Sciatic nerve (tissue), 2 donors: ENCODE results near the gene MCC. TPM values are rescaled to one million over a fixed set of nuclear protein-coding genes. Genes with fewer than 3 reads are reported as not detected.
"Not testable (repeated sequence)": the region's sequence is repeated elsewhere in the genome, so short reads cannot be mapped to it uniquely, and the experiment has no call there.

Source experiments
- ATAC-seq: fragments of 200-7000 bp; cut with Tn5 transposase; one replicate; pipeline ENCODE4 v1.9.1; 2020; ENCODE audit warnings: mild to moderate bottlenecking, moderate library complexity
- DNase-seq: peaks from one replicate; pipeline ENCODE4 v3.0.0-alpha.2; 2020; ENCODE audit warnings: low spot score
- intact Hi-C: fragments of 100-400 bp; cut with DNase I; formaldehyde crosslinking; loops from one replicate; pipeline ENCODE4 v1.14.2; 2022
- total RNA-seq: library from RNA; stranded (reverse); fragmentation: NEBNext Ultra II Directional; extraction: Animal tissue kit (Norgen Biotek cat#: 25700); gene quantifications from one replicate; pipeline ENCODE4 v1.2.1, GENCODE V29; 2021
- donor health status: DM: no; HTN: no; CAD: no.
- donor health status: DM: no; HTN: no; CAD: no.

MCC gene
- total RNA-seq, 1 donor from 2014 or later = 41.9 TPM

DNA sequence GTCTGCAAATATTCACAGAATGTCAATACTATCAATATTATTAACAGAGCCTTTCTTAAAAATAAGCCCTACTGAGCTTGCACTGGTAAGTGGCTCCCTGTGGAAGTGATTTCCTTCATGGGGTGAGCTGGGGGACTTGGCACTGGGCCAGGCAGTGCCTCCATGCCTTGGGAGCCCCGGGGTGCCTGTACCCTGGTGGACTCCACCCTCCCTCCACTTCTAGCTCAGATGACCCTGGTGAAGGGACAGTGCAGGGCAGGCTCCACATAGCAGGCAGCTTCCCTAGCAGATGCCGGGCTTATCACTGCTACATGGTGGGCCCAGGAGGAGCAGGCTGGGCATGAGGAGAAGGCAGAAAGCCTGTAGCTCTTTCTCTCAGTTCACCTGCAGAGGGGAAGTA lies 392.4 kb downstream of the MCC start:
- DNase-seq (no peak), ATAC-seq (no peak)
- intact Hi-C loops = no loop called here

DNA sequence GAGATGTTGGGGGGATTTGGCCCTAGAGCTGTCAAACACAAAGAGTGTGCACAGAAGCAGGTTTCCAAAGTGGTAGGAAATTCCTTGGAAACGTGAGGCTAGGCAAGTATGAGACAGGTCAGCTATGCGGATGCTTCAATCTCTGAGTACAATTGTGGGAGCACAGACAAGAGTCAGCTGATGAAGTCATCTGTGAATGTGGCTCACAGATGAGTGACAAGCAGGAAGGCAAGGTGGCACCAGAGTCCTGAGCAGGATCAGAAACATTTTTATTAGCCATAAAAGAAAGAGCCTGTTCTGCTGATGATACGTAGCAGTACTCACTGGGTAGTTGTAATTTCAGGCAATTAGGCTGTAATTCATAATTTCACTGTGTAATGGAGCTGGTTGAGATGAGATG lies 394.7 kb downstream of the MCC start:
- intact Hi-C loops = no loop called here
- DNase-seq = no peak
- ATAC-seq = no peak

DNA sequence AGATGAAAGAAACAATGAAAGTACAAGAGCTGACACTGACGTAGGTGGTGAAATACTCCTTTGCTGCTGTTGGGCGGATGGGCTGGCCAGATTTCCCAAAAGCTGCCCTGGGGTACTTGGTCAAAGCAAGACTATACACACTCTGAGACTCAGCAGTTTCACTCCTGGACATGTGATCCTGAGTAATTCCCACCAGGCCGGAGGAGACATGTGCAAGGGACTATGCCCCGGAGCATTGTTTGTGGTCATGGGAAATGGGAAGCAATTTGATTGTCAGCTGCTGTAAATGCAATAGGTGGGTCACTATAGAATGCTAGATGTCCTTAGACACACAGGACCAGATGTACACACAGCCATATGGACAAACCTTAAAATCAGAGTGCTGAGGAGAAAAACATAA lies 395.6 kb downstream of the MCC start:
- DNase-seq (no peak), ATAC-seq (peak; percentile 33)
- intact Hi-C loops = no loop called here

DNA sequence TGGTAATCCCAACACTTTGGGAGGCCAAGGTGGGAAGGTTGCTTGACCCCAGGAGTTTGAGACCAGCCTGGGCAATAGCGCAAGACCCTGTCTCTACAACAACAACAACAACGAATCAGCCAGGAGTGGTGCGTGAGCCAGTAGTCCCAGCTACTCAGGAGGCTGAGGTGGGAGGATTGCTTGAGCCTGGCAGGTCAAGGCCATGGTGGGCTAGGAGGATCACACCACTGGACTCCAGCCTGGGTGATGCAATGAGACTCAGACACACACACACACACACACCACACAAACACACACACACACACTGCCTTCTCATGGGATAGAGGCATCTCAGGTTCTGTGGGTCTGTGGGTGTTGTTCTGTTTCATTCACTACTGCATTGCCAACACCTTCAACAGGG lies 396.6 kb downstream of the MCC start:
- ATAC-seq (no peak), DNase-seq (no peak)
- intact Hi-C loops = no loop called here

DNA sequence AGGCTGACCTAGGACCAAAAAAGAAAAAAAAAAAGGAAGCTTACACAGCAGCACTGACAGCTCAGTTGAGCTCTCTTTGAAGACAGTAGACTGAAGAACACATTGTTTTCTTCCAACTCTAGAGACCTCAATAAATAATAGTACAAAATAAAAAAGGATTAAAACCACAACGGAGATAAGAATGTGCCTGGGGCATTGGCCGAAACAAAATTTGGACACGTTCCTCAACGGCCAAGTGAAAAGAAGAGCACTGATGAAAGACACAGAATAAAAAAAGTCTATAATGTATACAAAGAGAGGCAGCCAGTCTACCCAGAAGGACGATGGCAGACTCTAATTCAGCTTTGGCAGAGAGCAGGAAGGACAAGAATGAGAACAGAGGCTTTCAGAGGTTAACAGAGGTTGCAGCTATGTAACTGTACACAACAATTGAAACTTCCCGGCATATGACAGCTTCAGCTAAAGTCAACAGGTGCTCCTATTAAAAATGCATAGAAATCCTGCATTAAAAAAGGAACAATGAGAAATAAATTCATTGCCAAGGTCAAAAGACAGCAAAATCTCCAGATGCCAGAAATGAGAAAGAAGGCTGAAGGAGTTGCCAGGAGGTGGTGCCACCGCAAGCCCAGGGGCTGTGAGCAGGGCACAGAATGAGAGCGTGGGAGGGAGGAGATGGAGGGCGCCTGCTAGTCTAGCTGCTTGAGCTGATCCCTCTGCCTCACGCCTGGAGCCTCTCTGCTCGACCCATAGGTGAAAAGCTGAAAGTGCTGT lies 397.7 kb downstream of the MCC start:
- ATAC-seq = peak; percentile 47
- DNase-seq = no peak
- intact Hi-C loops = no loop called here

DNA sequence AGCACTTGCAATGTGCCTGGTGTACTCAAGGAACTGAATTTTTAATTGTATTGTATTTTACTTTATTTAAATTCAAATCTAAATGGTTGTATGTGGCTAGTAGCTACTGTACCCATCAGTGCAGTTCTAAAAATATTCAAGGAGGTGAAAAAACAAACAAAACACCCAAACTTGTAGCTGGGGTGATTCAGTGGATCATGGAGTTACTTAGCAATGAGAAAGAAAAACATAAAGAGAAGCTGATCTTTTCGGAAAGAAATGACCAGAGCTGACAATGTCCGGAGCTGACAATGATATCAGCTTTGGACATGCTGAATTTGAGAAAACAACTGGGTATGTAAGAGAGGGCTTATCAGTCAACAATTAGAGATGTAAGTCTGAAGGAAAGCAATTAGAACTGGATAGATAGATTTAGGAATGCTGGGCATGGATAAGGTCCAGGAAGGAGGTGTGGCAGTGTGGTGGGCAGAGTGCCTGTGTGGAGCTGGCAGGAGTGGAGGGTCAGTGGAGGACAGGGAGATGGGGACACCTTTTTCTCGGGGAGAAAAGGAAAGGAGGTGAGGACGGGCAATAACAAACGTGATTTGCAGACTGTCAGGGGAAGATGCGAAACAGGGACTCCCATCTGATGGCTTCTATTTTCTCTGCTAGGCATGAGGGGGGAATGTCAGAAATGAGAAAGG lies 398.5 kb downstream of the MCC start:
- DNase-seq = no peak
- intact Hi-C loops = no loop called here
- no peak for ATAC-seq

DNA sequence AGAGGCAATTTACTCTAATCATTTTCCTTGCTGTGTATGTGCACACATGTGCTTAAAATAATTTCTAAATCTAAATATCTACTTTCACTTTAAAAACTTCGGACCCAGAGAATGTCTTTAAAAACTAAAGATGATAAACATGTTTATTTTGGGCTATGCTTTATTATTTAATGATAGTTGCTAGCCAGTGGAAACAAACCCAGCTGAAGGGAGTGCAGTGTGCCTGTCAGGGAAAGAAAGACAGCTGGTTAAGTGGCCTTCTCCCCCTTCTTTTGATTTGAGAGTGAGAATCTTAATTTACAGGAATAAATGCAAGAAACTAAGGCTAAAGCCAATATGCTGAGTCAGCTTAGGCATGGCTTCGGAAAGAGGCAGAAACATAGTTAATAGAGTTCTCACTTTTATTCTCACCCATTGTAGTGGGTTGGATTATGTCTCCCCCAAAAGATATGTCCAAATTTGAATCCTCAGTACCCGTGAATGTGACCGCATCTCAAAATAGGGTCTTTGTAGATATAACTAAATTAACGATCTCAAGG lies 400.2 kb downstream of the MCC start:
- no peak for DNase-seq
- ATAC-seq = peak; percentile 41
- intact Hi-C loops = no loop called here

DNA sequence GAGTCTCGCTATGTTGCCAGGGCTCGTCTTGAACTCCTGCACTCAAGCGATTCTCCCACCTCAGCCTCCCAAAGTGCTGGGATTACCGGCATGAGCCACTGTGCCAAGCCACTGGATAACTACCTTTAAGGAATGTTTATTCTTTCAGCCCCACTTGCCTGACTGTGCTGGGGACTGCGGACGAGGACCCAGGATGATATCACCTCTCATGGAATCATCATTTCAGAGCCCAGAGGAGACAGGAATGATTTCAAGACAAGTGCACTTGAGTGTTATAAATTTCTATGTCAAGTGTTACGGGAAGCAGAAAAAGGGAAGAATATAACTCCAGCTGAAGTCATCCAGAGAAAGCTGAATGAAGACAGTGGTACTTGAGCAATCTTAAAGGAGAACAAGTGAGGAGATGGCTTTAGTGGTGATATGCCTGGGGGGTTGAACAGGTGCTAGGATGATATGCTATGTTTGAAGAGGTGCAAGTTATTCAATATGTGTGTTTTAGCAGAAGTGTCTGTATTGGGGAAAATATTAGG lies 402.3 kb downstream of the MCC start:
- ATAC-seq (no peak), DNase-seq (no peak)
- intact Hi-C loops = no loop called here

DNA sequence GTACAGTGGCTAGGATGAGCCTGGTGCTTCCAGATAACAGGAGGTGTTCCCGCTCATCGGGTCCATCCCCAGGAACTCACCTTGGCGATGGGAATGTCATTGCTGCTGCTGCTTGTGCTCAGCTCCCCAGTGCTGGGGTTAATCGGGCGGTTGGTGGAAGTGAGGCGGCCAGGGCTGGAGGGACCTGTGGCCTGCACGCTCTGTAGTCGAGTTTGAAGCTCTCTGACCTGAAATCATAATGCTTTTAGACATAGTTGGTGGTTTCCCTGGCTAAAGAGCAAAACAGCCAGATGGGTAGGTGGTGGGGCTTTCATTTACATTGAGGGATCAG lies 403.2 kb downstream of the MCC start:
- intact Hi-C loops = no loop called here
- DNase-seq (no peak), ATAC-seq (no peak)

DNA sequence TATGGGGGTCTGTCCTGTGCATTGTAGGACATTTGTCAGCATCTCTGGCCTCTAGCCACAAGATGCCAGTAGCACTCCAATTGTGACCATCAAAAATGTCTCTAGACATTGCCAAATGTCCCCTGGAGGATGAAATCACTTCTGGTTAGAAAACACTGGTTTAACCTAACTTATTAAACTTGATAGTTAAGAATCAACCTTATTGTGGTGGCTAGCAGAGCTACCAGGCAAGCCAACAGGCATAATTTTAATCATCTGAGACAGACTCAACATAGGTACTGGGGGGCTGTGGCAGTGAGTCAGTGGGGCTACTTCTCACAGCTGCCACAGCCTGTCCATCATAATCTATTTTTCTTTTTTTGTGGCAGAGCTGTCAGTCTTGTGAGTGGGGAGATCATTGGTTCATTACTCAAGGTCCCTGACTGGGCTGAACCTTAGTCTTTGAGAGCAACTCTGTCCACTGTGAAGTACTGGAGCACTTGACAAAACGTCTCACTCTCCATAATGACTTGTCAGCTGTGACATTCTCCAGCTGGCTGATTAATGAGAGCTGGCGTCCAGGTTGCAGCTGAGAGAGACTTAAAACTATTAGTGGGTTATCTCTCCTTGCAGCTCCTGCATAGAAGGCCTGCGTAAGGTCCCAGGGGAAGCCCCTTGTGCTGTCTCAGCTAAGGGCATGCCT lies 403.7 kb downstream of the MCC start:
- intact Hi-C loops = no loop called here
- ATAC-seq (no peak), DNase-seq (no peak)

DNA sequence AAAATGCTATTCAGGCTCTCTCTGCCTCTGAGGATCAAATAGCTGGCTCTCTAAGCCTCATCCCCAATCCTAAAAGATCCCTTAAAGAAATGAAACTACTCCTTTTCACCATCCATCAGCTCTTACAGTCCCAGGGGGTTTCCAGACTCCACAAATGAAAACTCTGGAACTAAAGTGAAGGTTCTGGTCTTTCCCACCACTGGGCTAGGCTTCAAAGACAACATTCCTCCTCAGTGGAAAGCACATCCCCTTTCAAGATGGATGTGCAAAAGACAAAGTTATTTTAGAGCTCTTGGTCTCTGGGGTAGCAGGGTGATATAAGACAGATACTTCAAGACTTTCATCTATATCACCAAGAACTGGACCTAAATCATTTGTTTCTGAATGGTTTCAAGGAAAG lies 404.8 kb downstream of the MCC start:
- ATAC-seq (no peak), DNase-seq (no peak)
- intact Hi-C loops = no loop called here

DNA sequence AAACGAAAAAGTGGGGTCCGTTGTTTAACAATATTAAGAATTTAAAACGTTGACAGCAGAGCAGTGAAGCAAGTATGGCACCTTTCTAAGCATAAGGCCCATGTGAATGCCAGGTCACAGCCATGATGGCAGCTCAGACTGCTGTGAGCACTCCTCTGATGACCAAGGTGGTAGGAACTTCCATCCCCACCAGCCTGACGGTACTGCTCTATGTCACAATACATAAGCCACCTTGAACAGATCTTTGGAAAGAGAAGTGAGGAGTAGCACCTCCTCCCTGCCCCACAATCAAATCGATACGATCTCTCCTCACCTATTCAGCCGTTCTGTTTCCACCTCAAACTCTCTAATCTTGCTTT lies 405.7 kb downstream of the MCC start:
- no peak for DNase-seq
- no peak for ATAC-seq
- intact Hi-C loops = no loop called here

DNA sequence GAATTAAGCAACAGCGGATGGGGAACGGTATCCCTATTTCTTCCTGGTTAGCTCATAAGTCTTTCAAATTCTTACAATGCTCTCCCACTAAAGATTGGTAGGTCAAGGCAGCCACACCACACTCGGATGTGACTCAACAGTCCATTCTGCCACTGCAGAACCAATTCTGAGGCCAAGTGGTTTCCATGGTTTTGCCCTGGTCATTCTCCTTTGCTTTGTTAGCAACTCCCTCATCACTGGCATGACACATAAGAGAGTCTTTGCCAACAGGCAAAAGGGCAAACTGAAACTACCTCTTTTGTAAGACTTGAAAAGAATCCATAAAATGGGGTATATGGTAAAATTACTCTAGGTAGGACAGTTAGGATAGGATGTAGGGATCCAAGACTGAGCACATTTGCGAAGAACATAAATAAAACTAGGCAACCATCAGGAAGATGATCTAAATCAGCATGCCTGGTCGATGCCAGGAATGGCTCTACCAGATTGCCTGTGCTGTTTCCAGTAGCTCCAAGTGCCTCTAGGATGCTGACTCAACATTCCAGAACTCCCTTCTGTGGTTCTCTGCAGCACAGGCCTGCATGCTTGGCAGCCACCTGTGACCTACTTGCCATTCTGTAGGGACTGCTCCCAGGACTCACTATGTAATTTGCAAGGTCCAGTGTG lies 406.2 kb downstream of the MCC start:
- intact Hi-C loops = no loop called here
- DNase-seq (no peak), ATAC-seq (no peak)

DNA sequence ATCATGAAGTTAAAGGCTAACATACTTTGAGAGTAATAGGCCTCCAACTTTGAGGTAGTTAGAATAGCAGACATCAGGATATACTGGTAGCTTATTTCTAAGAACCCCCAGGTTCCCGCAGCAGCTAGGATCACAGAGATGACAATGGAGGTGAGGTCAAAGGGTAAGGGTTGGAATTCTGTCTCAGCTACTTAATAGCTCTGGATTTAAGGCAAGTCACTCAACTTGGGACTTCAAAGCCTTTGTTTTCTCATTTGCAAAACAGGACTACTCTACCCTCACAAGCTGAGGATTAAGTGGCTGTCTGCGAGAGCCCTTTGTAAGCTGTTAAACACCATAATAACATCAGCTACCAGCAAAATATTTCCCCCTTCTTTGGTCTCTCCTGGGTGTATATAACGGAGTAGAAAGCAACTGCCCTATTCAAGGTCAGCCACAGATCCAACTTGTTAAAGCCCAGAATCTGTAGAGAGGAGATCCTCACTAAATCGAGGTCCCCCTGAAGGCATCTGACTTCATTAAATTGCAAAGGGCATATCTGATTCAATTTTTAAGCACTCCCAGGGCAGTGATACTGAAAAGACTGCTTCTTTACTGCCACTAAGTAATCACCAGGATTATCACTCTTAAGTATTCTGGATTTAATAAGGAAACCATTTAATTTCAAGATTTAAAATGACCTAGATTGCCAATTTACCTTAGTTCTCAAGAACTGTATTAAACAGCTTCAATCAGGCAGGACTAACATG lies 407.0 kb downstream of the MCC start:
- intact Hi-C loops = no loop called here
- ATAC-seq (no peak), DNase-seq (no peak)

DNA sequence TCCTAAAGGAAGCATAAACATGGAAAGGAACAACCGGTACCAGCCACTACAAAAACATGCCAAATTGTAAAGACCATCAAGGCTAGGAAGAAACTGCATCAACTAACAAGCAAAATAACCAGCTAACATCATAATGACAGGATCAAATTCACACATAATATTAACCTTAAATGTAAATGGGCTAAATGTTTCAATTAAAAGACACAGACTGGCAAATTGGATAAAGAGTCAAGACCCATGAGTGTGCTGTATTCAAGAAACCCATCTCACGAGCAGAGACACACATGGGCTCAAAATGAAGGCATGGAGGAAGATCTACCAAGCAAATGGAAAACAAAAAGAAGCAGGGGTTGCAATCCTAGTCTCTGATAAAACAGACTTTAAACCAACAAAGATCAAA lies 411.6 kb downstream of the MCC start:
- ATAC-seq, DNase-seq, intact Hi-C loops: not testable (repeated sequence)

DNA sequence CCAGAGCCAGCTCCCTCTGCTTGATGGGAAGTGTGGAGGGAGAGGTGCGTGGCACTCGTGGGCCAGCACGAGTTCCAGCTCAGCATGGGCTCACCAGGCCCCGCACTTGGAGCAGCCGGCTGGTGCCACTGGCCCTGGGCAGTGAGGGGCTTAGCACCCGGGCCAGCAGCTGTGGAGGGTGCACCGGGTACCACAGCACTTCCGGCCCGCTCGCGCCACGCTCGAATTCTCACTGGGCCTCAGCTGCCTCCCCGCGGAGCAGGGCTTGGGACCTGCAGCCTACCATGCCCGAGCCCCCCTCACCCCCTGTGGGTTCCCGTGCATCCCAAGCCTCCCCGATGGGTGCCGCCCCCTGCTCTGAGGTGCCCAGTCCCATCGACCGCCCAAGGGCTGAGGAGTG lies 413.2 kb downstream of the MCC start:
- DNase-seq (no peak), ATAC-seq (no peak)
- intact Hi-C loops = no loop called here

DNA sequence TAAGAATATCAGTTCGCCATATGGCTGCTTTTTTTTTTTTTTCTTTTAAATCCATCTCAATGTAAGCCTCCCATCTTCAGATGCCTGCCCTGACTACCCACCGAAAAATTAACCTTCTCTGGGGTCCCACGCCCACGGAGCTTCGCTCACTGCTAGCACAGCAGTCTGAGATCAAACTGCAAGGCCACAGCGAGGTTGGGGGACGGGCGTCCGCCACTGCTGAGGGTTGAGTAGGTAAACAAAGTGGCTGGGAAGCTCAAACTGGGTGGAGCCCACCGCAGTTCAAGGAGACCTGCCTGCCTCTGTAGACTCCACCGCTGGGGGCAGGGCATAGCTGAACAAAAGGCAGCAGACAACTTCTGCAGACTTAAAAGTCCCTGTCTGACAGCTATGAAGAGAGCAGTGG lies 414.6 kb downstream of the MCC start:
- intact Hi-C loops, ATAC-seq: not testable (repeated sequence)
- DNase-seq = peak; percentile 42

DNA sequence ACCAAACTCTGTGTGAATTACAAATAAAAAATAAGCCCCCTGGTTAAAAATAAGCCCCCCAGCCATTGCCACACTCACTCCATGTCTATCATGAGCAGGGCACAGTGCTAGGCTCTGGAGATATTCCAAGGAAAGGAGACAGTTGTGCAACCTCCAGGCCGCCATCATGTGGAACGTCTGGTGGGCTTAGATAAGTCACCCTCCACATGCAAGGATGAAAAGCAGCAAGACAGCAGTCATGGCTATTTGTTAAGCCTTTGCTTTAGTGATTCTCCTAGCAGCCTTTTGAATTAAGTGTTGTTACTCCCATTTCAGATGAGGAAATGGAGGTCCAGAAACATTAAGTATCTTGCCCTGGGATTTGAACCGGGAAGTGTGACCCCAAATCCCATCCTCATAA lies 416.9 kb downstream of the MCC start:
- ATAC-seq (no peak), DNase-seq (peak; percentile 30)
- intact Hi-C loops = no loop called here

DNA sequence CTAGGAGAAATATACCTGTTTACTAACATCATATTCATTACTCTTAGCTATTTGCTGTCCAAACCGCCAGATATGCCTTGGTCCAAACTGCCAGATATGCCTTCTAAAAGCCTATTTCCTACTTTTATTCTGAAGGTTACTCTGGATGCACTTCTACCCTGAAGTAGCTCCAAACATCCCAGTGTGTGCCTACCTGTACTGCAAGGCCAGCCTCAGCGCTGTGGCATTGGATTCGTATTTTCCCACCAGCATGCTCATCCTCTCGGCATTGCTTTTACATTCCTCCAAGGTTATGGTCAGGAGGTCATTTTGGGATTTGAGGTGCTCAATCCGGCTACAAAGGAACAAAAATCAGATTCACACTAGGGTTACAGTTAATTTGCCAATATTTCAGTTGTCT lies 417.4 kb downstream of the MCC start:
- DNase-seq = no peak
- intact Hi-C loops = no loop called here
- ATAC-seq = no peak
